ENCODE measurements around the gene LRCH4.

DNA sequence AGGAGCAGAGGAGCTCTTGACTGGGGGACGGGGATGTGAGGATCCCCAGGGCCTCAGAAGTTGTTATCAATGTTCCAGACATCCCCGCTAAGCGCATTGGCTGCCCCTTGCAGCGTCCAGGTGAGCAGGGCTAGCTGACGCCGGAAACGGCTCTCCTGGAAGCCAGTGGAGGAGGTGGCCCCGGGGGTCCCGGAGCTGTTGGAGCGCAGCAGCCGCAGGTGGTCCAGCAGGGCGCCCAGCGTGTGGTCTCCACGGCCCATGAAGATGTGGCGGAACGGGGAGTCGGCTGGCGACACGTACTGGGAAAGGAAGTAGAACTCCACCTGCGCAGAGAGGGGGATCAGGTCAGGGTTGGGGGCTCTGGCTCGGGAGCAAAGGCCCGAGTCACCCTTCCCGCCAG is 34.9 kb upstream of the LRCH4 start:
- TF ChIP-seq, protein P1, sequence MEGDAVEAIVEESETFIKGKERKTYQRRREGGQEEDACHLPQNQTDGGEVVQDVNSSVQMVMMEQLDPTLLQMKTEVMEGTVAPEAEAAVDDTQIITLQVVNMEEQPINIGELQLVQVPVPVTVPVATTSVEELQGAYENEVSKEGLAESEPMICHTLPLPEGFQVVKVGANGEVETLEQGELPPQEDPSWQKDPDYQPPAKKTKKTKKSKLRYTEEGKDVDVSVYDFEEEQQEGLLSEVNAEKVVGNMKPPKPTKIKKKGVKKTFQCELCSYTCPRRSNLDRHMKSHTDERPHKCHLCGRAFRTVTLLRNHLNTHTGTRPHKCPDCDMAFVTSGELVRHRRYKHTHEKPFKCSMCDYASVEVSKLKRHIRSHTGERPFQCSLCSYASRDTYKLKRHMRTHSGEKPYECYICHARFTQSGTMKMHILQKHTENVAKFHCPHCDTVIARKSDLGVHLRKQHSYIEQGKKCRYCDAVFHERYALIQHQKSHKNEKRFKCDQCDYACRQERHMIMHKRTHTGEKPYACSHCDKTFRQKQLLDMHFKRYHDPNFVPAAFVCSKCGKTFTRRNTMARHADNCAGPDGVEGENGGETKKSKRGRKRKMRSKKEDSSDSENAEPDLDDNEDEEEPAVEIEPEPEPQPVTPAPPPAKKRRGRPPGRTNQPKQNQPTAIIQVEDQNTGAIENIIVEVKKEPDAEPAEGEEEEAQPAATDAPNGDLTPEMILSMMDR (conservative IDR thresholded peaks at IDR 0.05): no peak
- TF ChIP-seq ZFX (IDR thresholded peaks at IDR 0.05): no peak

Data from C4-2B (cell line).